Astrocyte of the spinal cord (primary cell): ENCODE data around the gene CSF1.

Experiments used
- DNase-seq: peaks from one replicate; pipeline ENCODE4 v3.0.0; 2011; ENCODE audit warnings: low read depth, low spot score
- H3K4me3 ChIP-seq: 2 replicates; pipeline ENCODE4 v1.5.1; 2011; ENCODE audit warnings: low read depth, mild to moderate bottlenecking, low read length, moderate library complexity
- CTCF ChIP-seq: IDR thresholded peaks from 2 replicates; pipeline ENCODE4 v1.5.1; 2012; ENCODE audit warnings: low read depth, mild to moderate bottlenecking, low read length, inconsistent platforms
- in situ Hi-C: cut with HindIII; loops from 2 replicates; pipeline ENCODE4 v1.10.0; 2017; ENCODE audit warnings: low sequenced_read_pairs

Gene CSF1

GRCh38 chr1:109906839-109907180 is 3.8 kb upstream of the CSF1 start:
- in situ Hi-C loops, result loop anchor here (25.0 kb wide), 1 partner anchor 120 kb away; no protein-coding TSS in a partner anchor
- TF ChIP-seq CTCF, result no peak
- DNase-seq, result no peak
- no peak overlapping the region for H3K4me3 ChIP-seq

GRCh38 chr1:109907190-109907774 is 3.4 kb upstream of the CSF1 start:
- in situ Hi-C loops, result loop anchor here (25.0 kb wide), 1 partner anchor 120 kb away; no protein-coding TSS in a partner anchor
- no peak for DNase-seq
- no peak for TF ChIP-seq CTCF
- H3K4me3 ChIP-seq, result no peak overlapping the region

- no peak for DNase-seq
- H3K4me3 ChIP-seq, result no peak overlapping the region
- no peak for TF ChIP-seq CTCF
- in situ Hi-C loops, result loop anchor here (25.0 kb wide), 1 partner anchor 122 kb away; no protein-coding TSS in a partner anchor
Measured at GRCh38 chr1:109908836-109909235, 1.8 kb upstream of the CSF1 start.

GRCh38 chr1:109909561-109909960 is 1.1 kb upstream of the CSF1 start:
- in situ Hi-C loops, result loop anchor here (25.0 kb wide), 1 partner anchor 122 kb away; no protein-coding TSS in a partner anchor
- DNase-seq, result no peak
- H3K4me3 ChIP-seq, result no peak overlapping the region
- no peak for TF ChIP-seq CTCF

- H3K4me3 ChIP-seq, result peak overlapping the region; percentile 83
- TF ChIP-seq CTCF, result no peak
- in situ Hi-C loops, result loop anchor here (25.0 kb wide), 1 partner anchor 124 kb away; no protein-coding TSS in a partner anchor
- DNase-seq, result no peak
Measured at GRCh38 chr1:109910963-109911798, 532 bp downstream of the CSF1 start.

GRCh38 chr1:109912214-109912861 is 1.7 kb downstream of the CSF1 start:
- peak overlapping the region; percentile 83 for H3K4me3 ChIP-seq
- in situ Hi-C loops, result loop anchor here (25.0 kb wide), 1 partner anchor 125 kb away; no protein-coding TSS in a partner anchor
- no peak for TF ChIP-seq CTCF
- no peak for DNase-seq
